Trophoblast cell (in vitro differentiated cells and primary cell): ENCODE results near the gene LRRC26.
A peak's percentile ranks its signal among the peaks of the same experiment; 100 is the strongest.

Experiments used
- DNase-seq, 2 donors: peaks; one replicate each; pipeline ENCODE4 v3.0.0-alpha.2; 2016
- H2AFZ ChIP-seq: 2 replicates; pipeline ENCODE4 v1.6.1; 2013; ENCODE audit warnings: low read length, moderate library complexity, mild to moderate bottlenecking; ENCODE audit not compliant: insufficient read depth, poor library complexity
- H2AK5ac ChIP-seq: 2 replicates; pipeline ENCODE4 v1.6.1; 2013; ENCODE audit warnings: mild to moderate bottlenecking, low read length
- H2BK120ac ChIP-seq: 2 replicates; pipeline ENCODE4 v1.6.1; 2013; ENCODE audit warnings: low read length, mild to moderate bottlenecking, moderate library complexity; ENCODE audit not compliant: insufficient read depth, poor library complexity
- H2BK12ac ChIP-seq: 2 replicates; pipeline ENCODE4 v1.6.1; 2013; ENCODE audit warnings: mild to moderate bottlenecking, low read length, moderate library complexity
- H2BK5ac ChIP-seq: 2 replicates; pipeline ENCODE4 v1.6.1; 2013; ENCODE audit warnings: low read length, low read depth, moderate library complexity, mild to moderate bottlenecking; ENCODE audit not compliant: poor library complexity
- H3K14ac ChIP-seq: 2 replicates; pipeline ENCODE4 v1.6.1; 2013; ENCODE audit warnings: mild to moderate bottlenecking, low read length
- H3K18ac ChIP-seq: 2 replicates; pipeline ENCODE4 v1.6.1; 2013; ENCODE audit warnings: mild to moderate bottlenecking, low read length
- H3K23ac ChIP-seq: 2 replicates; pipeline ENCODE4 v1.6.1; 2013; ENCODE audit warnings: low read length
- H3K27ac ChIP-seq: 2 replicates; pipeline ENCODE4 v1.5.1; 2013; ENCODE audit warnings: low read depth, mild to moderate bottlenecking, inconsistent platforms, low read length, moderate library complexity
- H3K27me3 ChIP-seq: 2 replicates; pipeline ENCODE4 v1.6.1; 2013; ENCODE audit warnings: inconsistent platforms, mild to moderate bottlenecking, low read length, moderate library complexity; ENCODE audit not compliant: insufficient read depth
- H3K36me3 ChIP-seq, 2 experiments: 1 replicate in 1 of 2; 2 replicates in 1 of 2; pipeline ENCODE4 v1.6.1; 2013; ENCODE audit warnings: low read length in 2 of 2, mild to moderate bottlenecking in 2 of 2, moderate library complexity in 1 of 2; ENCODE audit not compliant: insufficient read depth in 2 of 2, control insufficient read depth in 1 of 2
- H3K4ac ChIP-seq: 2 replicates; pipeline ENCODE4 v1.6.1; 2013; ENCODE audit warnings: low read depth, mild to moderate bottlenecking, low read length, moderate library complexity
- H3K4me1 ChIP-seq, 2 experiments: 1 replicate in 1 of 2; 2 replicates in 1 of 2; pipeline ENCODE4 v1.6.1; 2013; ENCODE audit warnings: low read length in 2 of 2, mild to moderate bottlenecking in 2 of 2, moderate library complexity in 1 of 2; ENCODE audit not compliant: insufficient read depth in 2 of 2, control insufficient read depth in 1 of 2
- H3K4me2 ChIP-seq: 2 replicates; pipeline ENCODE4 v1.6.1; 2013; ENCODE audit warnings: inconsistent platforms, mild to moderate bottlenecking, low read length, moderate library complexity
- H3K4me3 ChIP-seq: 2 replicates; pipeline ENCODE4 v1.5.1; 2013; ENCODE audit warnings: mild to moderate bottlenecking, low read depth, low read length, inconsistent platforms
- H3K79me1 ChIP-seq: one replicate; pipeline ENCODE4 v1.6.1; 2013; ENCODE audit warnings: low read length
- H3K79me2 ChIP-seq: 2 replicates; pipeline ENCODE4 v1.6.1; 2013; ENCODE audit warnings: low read length, mild to moderate bottlenecking; ENCODE audit not compliant: control insufficient read depth, insufficient read depth, poor library complexity
- H3K9ac ChIP-seq: 2 replicates; pipeline ENCODE4 v1.6.1; 2013; ENCODE audit warnings: mild to moderate bottlenecking, low read length
- H3K9me3 ChIP-seq: 2 replicates; pipeline ENCODE4 v1.6.1; 2013; ENCODE audit warnings: low read depth, mild to moderate bottlenecking, control low read depth, inconsistent platforms, low read length; ENCODE audit not compliant: insufficient read depth
- H4K12ac ChIP-seq: 2 replicates; pipeline ENCODE4 v1.6.1; 2013; ENCODE audit warnings: low read depth, mild to moderate bottlenecking, low read length, moderate library complexity
- H4K8ac ChIP-seq: 2 replicates; pipeline ENCODE4 v1.6.1; 2013; ENCODE audit warnings: low read depth, mild to moderate bottlenecking, low read length, moderate library complexity
- H4K91ac ChIP-seq: one replicate; pipeline ENCODE4 v1.6.1; 2013; ENCODE audit warnings: low read depth, mild to moderate bottlenecking, low read length, moderate library complexity
- WGBS: extraction: QIAGEN DNeasy Blood & Tissue Kit; methylation state at CpG from one replicate; pipeline ENCODE4 v1.1.7; 2013; ENCODE audit warnings: missing lambda C conversion rate; ENCODE audit not compliant: insufficient read length, insufficient coverage; ENCODE audit errors: extremely low coverage; 5-methylcytosine and 5-hydroxymethylcytosine counted together

The LRRC26 gene

DNA sequence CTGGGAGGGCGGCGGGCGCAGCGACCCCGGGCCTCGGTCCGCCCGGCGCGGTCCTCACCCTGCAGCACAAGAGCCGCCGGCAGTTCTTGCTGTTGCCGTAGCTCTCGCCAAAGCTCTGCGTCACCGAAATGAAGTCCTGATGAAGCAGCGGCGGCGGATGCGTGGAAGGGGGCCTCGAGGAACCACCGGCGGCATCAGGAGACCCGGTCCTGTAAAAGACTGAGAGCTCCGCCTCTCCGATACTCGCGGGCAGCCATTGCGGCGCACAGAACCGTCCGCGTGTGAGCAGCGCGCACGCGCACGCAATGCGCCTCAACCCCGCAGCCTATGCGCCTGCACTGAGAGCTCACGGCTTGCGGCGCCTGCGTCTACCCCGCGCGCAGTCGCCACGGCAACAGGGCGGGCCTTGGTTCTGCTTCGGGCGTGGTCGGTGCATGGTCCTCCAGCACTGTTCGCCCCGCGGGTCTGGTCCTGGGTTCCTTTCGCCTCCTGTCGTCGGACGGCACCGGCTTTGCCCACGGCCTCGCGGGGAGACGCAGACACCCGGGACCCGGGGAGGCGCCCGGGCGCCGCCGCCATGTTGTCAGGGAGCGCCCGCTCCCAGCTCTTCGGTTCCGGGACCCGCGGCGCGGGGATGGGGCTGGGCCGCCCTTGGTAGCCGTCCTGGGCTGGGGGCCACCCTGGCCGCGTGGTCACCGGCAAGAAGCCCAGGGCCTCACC lies 40.2 kb downstream of the LRRC26 start:
- H3K9ac ChIP-seq, result peak overlapping the region; percentile 83
- H3K4me2 ChIP-seq, result peak overlapping the region; percentile 92
- H3K4me3 ChIP-seq, result peak overlapping the region; percentile 91
- peak overlapping the region; percentile 94 for H4K8ac ChIP-seq
- H3K4ac ChIP-seq, result peak overlapping the region; percentile 69
- peak overlapping the region; percentile 57 for H2BK120ac ChIP-seq
- peaks cover 11% of the 10 kb centered on the region for H3K79me2 ChIP-seq
- H3K36me3 ChIP-seq, result no peaks in the 10 kb centered on the region
- H3K23ac ChIP-seq, result no peak overlapping the region
- peaks cover 9% of the 10 kb centered on the region for H3K79me1 ChIP-seq
- peak overlapping the region; percentile 86 for H4K91ac ChIP-seq
- no peak overlapping the region for H2BK12ac ChIP-seq
- DNase-seq, result peak; percentile 95 to 96
- H2AK5ac ChIP-seq, result no peak overlapping the region
- H2AFZ ChIP-seq, result peak overlapping the region; percentile 90
- H3K9me3 ChIP-seq, result no peaks in the 10 kb centered on the region
- H3K4me1 ChIP-seq, result peaks cover 10 to 11% of the 10 kb centered on the region in 2 experiments
- H3K14ac ChIP-seq, result peak overlapping the region; percentile 89
- H3K27me3 ChIP-seq, result no peaks in the 10 kb centered on the region
- WGBS, result no CpG with 5 or more reads among the region's 86 CpGs
- H4K12ac ChIP-seq, result peak overlapping the region; percentile 97
- H3K18ac ChIP-seq, result peak overlapping the region; percentile 82
- H3K27ac ChIP-seq, result no peak overlapping the region
- H2BK5ac ChIP-seq, result peak overlapping the region; percentile 35

DNA sequence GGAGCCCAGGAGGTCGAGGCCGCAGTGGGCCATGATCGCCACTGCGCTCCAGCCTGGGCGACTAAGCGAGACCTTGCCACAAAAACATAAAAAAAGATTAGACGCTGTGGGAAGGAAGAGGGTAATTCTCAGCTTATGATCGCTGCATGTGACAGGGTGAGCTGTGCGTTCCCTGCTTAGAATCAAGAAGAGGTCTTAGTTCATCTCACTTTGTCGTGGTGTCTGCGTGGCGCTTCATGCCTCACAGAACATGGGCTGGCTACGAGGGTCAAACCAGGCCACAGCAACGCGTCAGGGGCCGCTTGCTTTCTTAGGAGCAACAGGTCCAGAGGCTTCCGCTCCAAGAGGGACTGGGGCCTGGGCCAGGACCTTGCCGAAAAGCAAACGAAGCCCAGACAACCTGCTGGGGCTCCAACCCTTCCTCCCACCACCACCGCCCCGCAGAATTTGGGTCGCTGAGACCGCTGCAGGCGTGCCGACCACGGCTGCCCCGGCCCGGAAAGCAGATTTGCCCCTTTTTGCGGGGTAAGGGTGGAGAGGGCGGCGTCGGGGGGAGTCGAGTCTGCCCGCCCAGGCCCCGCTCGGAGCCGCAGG lies 40.9 kb downstream of the LRRC26 start:
- Histone ChIP-seq H3K4me2 (peak overlapping the region; percentile 92), H4K91ac (peak overlapping the region; percentile 65), H3K18ac (no peak overlapping the region), H2AFZ (peak overlapping the region; percentile 90), H3K9me3 (peaks cover 3% of the 10 kb centered on the region), H3K27me3 (no peaks in the 10 kb centered on the region), H3K23ac (no peak overlapping the region), H3K4me3 (peak overlapping the region; percentile 91), H3K36me3 (no peaks in the 10 kb centered on the region), H3K4me1 (peaks cover 10 to 11% of the 10 kb centered on the region in 2 experiments), H3K9ac (peak overlapping the region; percentile 83), H2AK5ac (peak overlapping the region; percentile 26), H2BK120ac (peak overlapping the region; percentile 57), H4K8ac (peak overlapping the region; percentile 94), H3K79me2 (peaks cover 11% of the 10 kb centered on the region), H3K14ac (peak overlapping the region; percentile 89), H2BK5ac (no peak overlapping the region), H3K27ac (no peak overlapping the region), H3K79me1 (peaks cover 9% of the 10 kb centered on the region), H3K4ac (peak overlapping the region; percentile 18), H4K12ac (peak overlapping the region; percentile 75), H2BK12ac (no peak overlapping the region)
- no CpG with 5 or more reads among the region's 37 CpGs for WGBS
- no peak for DNase-seq

DNA sequence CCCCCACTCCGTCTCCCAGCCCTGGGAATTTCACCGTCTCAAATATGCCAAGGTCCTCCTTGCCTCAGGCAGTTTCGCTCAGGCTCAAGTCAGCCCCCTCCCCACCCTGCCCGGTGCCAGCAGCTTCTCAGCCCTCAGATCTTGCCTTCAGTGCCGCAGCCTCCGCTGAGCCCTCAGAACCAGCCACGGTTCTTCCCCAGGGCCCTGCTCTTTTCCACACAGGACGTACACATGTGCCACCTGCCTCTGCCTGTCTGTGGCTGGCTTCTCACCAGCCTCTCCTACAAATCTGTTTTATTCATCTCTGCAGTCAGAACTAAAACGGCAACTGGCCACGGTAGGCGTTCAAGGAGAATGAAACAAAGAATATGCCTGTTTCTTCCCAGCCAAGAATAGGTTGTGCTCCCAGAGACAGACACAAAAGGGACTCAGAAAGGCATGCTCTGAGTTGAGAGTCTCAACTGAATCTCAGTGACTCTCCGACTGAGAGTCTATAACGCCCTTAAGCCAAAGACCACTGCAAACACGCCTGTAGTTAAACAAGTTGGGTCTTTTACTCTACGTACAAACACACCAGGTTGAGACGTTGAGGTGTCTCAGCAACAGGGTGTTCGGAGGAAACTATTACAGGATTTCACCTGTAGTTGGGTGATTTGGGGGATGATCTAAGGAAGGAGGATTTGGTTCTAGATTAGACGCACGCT lies 41.5 kb downstream of the LRRC26 start:
- H3K9me3 ChIP-seq, result peaks cover 3% of the 10 kb centered on the region
- H3K79me2 ChIP-seq, result peaks cover 11% of the 10 kb centered on the region
- no peak overlapping the region for H3K9ac ChIP-seq
- no peak overlapping the region for H2AK5ac ChIP-seq
- peaks cover 9% of the 10 kb centered on the region for H3K79me1 ChIP-seq
- no peak overlapping the region for H2BK5ac ChIP-seq
- no peaks in the 10 kb centered on the region for H3K36me3 ChIP-seq
- no peak overlapping the region for H3K18ac ChIP-seq
- peak overlapping the region; percentile 75 for H4K12ac ChIP-seq
- peaks cover 10 to 11% of the 10 kb centered on the region in 2 experiments for H3K4me1 ChIP-seq
- H3K4me3 ChIP-seq, result no peak overlapping the region
- no peaks in the 10 kb centered on the region for H3K27me3 ChIP-seq
- H4K91ac ChIP-seq, result no peak overlapping the region
- peak overlapping the region; percentile 92 for H3K4me2 ChIP-seq
- H2BK120ac ChIP-seq, result no peak overlapping the region
- no peak overlapping the region for H3K23ac ChIP-seq
- H2BK12ac ChIP-seq, result no peak overlapping the region
- H3K4ac ChIP-seq, result no peak overlapping the region
- H2AFZ ChIP-seq, result no peak overlapping the region
- WGBS, result no CpG with 5 or more reads among the region's 19 CpGs
- no peak overlapping the region for H3K27ac ChIP-seq
- H4K8ac ChIP-seq, result no peak overlapping the region
- DNase-seq, result no peak
- no peak overlapping the region for H3K14ac ChIP-seq

DNA sequence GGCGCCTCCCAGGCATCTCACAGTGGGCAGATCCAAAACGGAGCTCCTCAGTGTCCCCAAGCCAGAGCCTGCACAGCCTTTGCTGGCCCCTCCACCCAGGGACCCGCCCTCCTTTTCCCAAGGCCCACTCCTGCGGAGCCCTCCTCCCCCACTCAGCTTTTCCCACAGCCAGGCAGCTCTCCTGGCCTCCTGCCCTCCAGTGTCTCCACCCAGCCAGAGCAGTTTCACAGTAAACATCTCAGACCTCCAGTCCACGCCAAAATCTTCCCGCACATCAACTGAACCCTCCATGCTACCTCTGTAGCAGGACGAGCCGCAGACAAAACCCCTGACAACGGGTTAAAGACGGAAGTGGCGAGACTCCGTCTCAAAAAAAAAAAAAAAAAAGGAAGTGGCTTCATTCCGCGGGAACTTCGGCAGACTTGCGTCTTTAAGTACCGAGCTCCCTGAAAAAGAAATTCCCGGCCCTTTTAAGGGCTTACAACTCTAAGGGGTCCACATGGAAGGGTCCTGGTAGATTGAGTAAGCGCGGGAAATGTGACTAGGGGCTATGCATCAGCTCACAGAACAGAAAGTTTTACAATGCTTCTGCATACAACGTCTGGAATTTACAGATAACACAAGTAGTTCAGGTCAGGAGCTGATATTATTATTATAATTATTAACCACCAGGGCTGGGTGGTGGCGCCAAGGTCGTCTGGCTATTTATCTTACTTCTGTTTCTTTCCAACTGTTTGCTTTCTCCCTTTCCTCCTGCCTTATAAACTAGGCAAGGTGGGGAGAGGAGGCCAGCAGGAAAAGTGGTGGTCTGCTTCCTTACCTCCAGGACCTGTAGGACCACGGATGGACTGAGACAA lies 42.3 kb downstream of the LRRC26 start:
- Histone ChIP-seq H3K4me1 (peaks cover 10 to 11% of the 10 kb centered on the region in 2 experiments), H3K79me1 (peaks cover 9% of the 10 kb centered on the region), H4K12ac (no peak overlapping the region), H2AK5ac (no peak overlapping the region), H3K14ac (no peak overlapping the region), H3K23ac (no peak overlapping the region), H2BK120ac (no peak overlapping the region), H2AFZ (no peak overlapping the region), H3K4me2 (no peak overlapping the region), H3K9me3 (peaks cover 3% of the 10 kb centered on the region), H3K4me3 (no peak overlapping the region), H3K4ac (no peak overlapping the region), H3K36me3 (no peaks in the 10 kb centered on the region), H4K8ac (no peak overlapping the region), H2BK5ac (no peak overlapping the region), H2BK12ac (no peak overlapping the region), H3K9ac (no peak overlapping the region), H3K27ac (no peak overlapping the region), H3K27me3 (no peaks in the 10 kb centered on the region), H3K79me2 (peaks cover 11% of the 10 kb centered on the region), H4K91ac (no peak overlapping the region), H3K18ac (no peak overlapping the region)
- no peak for DNase-seq
- WGBS, result no CpG with 5 or more reads among the region's 24 CpGs
